ENCODE measurements around the gene SP7.
"Not testable (repeated sequence)": the region's sequence is repeated elsewhere in the genome, so short reads cannot be mapped to it uniquely, and the experiment has no call there.

DNA sequence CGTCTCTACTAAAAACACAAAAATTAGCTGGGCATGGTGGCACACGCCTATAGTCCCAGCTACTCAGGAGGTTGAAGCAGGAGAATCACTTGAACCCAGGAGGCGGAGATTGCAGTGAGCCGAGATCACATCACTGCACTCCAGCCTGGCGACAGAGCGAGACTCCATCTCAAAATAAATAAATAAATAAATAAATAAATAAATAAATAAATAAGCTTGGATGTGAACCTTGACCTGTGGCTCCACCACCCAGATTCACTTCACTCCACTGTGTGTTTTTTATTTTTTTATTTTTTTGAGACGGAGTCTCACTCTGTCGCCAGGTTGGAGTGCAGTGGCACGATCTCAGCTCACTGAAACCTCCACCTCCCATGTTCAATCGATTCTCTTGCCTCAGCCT, 25.5 kb upstream of the SP7 start:
- TF ChIP-seq, protein P1, sequence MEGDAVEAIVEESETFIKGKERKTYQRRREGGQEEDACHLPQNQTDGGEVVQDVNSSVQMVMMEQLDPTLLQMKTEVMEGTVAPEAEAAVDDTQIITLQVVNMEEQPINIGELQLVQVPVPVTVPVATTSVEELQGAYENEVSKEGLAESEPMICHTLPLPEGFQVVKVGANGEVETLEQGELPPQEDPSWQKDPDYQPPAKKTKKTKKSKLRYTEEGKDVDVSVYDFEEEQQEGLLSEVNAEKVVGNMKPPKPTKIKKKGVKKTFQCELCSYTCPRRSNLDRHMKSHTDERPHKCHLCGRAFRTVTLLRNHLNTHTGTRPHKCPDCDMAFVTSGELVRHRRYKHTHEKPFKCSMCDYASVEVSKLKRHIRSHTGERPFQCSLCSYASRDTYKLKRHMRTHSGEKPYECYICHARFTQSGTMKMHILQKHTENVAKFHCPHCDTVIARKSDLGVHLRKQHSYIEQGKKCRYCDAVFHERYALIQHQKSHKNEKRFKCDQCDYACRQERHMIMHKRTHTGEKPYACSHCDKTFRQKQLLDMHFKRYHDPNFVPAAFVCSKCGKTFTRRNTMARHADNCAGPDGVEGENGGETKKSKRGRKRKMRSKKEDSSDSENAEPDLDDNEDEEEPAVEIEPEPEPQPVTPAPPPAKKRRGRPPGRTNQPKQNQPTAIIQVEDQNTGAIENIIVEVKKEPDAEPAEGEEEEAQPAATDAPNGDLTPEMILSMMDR (IDR thresholded peaks at IDR 0.05): not testable (repeated sequence)
- TF ChIP-seq POLR2A (IDR thresholded peaks at IDR 0.05): not testable (repeated sequence)

All from esophagus squamous epithelium (tissue), 4 donors.